K562 (cell line): ENCODE measurements around the gene PHLDA3. TPM values are rescaled to one million over a fixed set of nuclear protein-coding genes. Genes with fewer than 3 reads are reported as not detected.

Experiments used
- ATAC-seq: fragments of 200-7000 bp; cut with Tn5 transposase; 3 replicates; pipeline ENCODE4 v1.9.1; 2020; ENCODE audit warnings: moderate library complexity
- BruUV-seq: library from RNA; stranded (reverse); fragments of 400-500 nt; replicated peaks from 2 replicates; lab custom pipeline; 2021; lab: Mats Ljungman, UMichigan
- CTCF ChIA-PET: fragments of 300-600 bp; formaldehyde crosslinking; extraction: SDS; loops from one replicate; lab custom pipeline; 2021; ENCODE audit warnings: low intra/inter-chr PET ratio; lab: Yijun Ruan, JAX
- POLR2A ChIA-PET: fragments of 300-600, 350-650 bp; sonication (Branson Sonifier 250); formaldehyde crosslinking; extraction: SDS; loops from one replicate; lab custom pipeline; 2021; ENCODE audit warnings: antibody characterized with exemption, inconsistent platforms; lab: Yijun Ruan, JAX
- DNase-seq, 4 experiments: peaks; one replicate each; pipeline versions ENCODE4 v3.0.0 to v3.0.0-alpha.2; 2011 to 2018; ENCODE audit warnings: low spot score in 3 of 4, mixed read lengths in 3 of 4; ENCODE audit errors: extremely low read depth in 1 of 4
- FAIRE-seq: peaks from 2 replicates; lab custom pipeline; 2011; peaks lifted over from hg19 to GRCh38; lab: Jason Lieb, UNC
- H2AFZ ChIP-seq: 2 replicates; pipeline ENCODE4 v1.6.0; 2011; ENCODE audit warnings: low read depth, low read length, control low read depth, inconsistent platforms
- H3K27ac ChIP-seq: fragments of 200-600 bp; 3 replicates; pipeline ENCODE4 v1.8.0; 2011; ENCODE audit warnings: low read depth, mild to moderate bottlenecking, control low read depth, inconsistent platforms, low read length, moderate library complexity, mixed read lengths; ENCODE audit errors: extremely low read depth
- H3K27me3 ChIP-seq, 2 experiments: fragments of 300-600 bp in 1 of 2; 2 replicates in 1 of 2; 3 replicates in 1 of 2; pipeline versions ENCODE4 v1.6.0 to v1.8.0; 2011; ENCODE audit warnings: inconsistent platforms in 2 of 2, low read length in 2 of 2, mild to moderate bottlenecking in 1 of 2, mixed read lengths in 1 of 2, moderate library complexity in 1 of 2; ENCODE audit not compliant: control insufficient read depth in 2 of 2, insufficient read depth in 2 of 2
- H3K36me3 ChIP-seq: fragments of 300-600 bp; 3 replicates; pipeline ENCODE4 v1.8.0; 2011; ENCODE audit warnings: mild to moderate bottlenecking, low read length, inconsistent platforms; ENCODE audit not compliant: control insufficient read depth, insufficient read depth
- H3K4me1 ChIP-seq, 2 experiments: fragments of 200-600 bp in 1 of 2; replicated peaks in 1 of 2; 2 replicates in 1 of 2; 3 replicates in 1 of 2; pipeline versions ENCODE4 v1.5.1 to v1.8.0; 2011; ENCODE audit warnings: inconsistent platforms in 2 of 2, low read length in 2 of 2, mild to moderate bottlenecking in 1 of 2, mixed read lengths in 1 of 2, moderate library complexity in 1 of 2; ENCODE audit not compliant: control insufficient read depth in 2 of 2, insufficient read depth in 2 of 2
- H3K4me2 ChIP-seq: 2 replicates; pipeline ENCODE4 v1.6.1; 2011; ENCODE audit warnings: low read length, control low read depth, inconsistent platforms, mixed read lengths; ENCODE audit not compliant: insufficient read depth
- H3K4me3 ChIP-seq: fragments of 200-600 bp; sonication (generic), shearing (Covaris generic); 2 replicates; pipeline ENCODE4 v1.5.1; 2016; ENCODE audit warnings: control low read depth, inconsistent platforms
- H3K79me2 ChIP-seq: fragments of 200-600 bp; 3 replicates; pipeline ENCODE4 v1.8.0; 2011; ENCODE audit warnings: low read length, inconsistent platforms; ENCODE audit not compliant: control insufficient read depth, insufficient read depth
- H3K9ac ChIP-seq, 2 experiments: 2 replicates each; pipeline versions ENCODE4 v1.6.0 to v1.6.1; 2011; ENCODE audit warnings: low read depth in 2 of 2, low read length in 2 of 2, control low read depth in 1 of 2, inconsistent platforms in 1 of 2, mild to moderate bottlenecking in 1 of 2, mixed read lengths in 1 of 2; ENCODE audit not compliant: insufficient read depth in 1 of 2
- H3K9me1 ChIP-seq: one replicate; pipeline ENCODE4 v1.6.0; 2011; ENCODE audit warnings: inconsistent platforms, mild to moderate bottlenecking, low read length, moderate library complexity; ENCODE audit not compliant: control insufficient read depth, insufficient read depth
- H3K9me3 ChIP-seq: replicated peaks from 2 replicates; pipeline ENCODE4 v1.5.1; 2011; ENCODE audit warnings: low read depth, low read length, inconsistent platforms; ENCODE audit not compliant: control insufficient read depth, insufficient read depth
- H4K20me1 ChIP-seq: replicated peaks from 2 replicates; pipeline ENCODE4 v1.6.1; 2011; ENCODE audit warnings: low read length, inconsistent platforms, mixed read lengths; ENCODE audit not compliant: control insufficient read depth, insufficient read depth
- CREBBP ChIP-seq: IDR thresholded peaks from one replicate; pipeline ENCODE4 v1.6.1; 2012; ENCODE audit warnings: low read depth, mild to moderate bottlenecking, control low read depth, inconsistent platforms, low read length
- ELF4 ChIP-seq: fragments of 450-650 bp; formaldehyde crosslinking; IDR thresholded peaks from 2 replicates; pipeline ENCODE4 v1.4.0; 2022; ENCODE audit warnings: missing genetic modification characterization
- ETS2 ChIP-seq: IDR thresholded peaks from 2 replicates; pipeline ENCODE4 v1.6.1; 2016; ENCODE audit warnings: borderline replicate concordance, missing genetic modification characterization, mild to moderate bottlenecking, moderate library complexity, missing compliant biosample characterization; ENCODE audit not compliant: poor library complexity, severe bottlenecking
- EZH2 ChIP-seq: IDR thresholded peaks from 2 replicates; pipeline ENCODE4 v1.6.1; 2012; ENCODE audit warnings: low read depth, mild to moderate bottlenecking, inconsistent platforms, low read length, borderline replicate concordance
- HMG20B ChIP-seq: fragments of 250-450 bp; sonication (Bioruptor Pico); IDR thresholded peaks from 2 replicates; pipeline ENCODE4 v1.5.0; 2021; ENCODE audit warnings: mild to moderate bottlenecking
- IRF2 ChIP-seq: sonication (generic); formaldehyde crosslinking; IDR thresholded peaks from 2 replicates; pipeline ENCODE4 v1.8.1; 2022; ENCODE audit warnings: mild to moderate bottlenecking, missing genetic modification reagents
- MAFF ChIP-seq: IDR thresholded peaks from 2 replicates; pipeline ENCODE4 v1.6.1; 2012; ENCODE audit warnings: low read length, improper control_type of control experiment
- SRSF1 ChIP-seq: fragments of 200-400 bp; formaldehyde crosslinking; IDR thresholded peaks from 2 replicates; pipeline ENCODE4 v1.6.1; 2017; ENCODE audit warnings: mild to moderate bottlenecking, low read depth, low read length, moderate library complexity
- ZNF239 ChIP-seq: fragments of 250-450 bp; sonication (Bioruptor Pico); IDR thresholded peaks from 2 replicates; pipeline ENCODE4 v1.4.0; 2020; ENCODE audit warnings: mild to moderate bottlenecking
- ZNF263 ChIP-seq: sonication (generic); formaldehyde crosslinking; IDR thresholded peaks from 2 replicates; pipeline ENCODE4 v1.8.0; 2022; ENCODE audit warnings: mild to moderate bottlenecking, missing genetic modification reagents, borderline replicate concordance
- WGBS: fragments of 100-300 bp; shearing (Covaris generic); methylation state at CpG from one replicate; pipeline ENCODE4 v1.1.6; 2016; ENCODE audit warnings: low coverage, mixed read lengths; ENCODE audit not compliant: insufficient coverage; ENCODE audit errors: missing lambda C conversion rate; 5-methylcytosine and 5-hydroxymethylcytosine counted together
- in situ Hi-C: fragments of 300-500 bp; cut with MboI; formaldehyde crosslinking; loops from 4 replicates; pipeline ENCODE4 v1.15.0; 2018; ENCODE audit warnings: inconsistent platforms, mixed read lengths
- intact Hi-C: fragments of 100-400 bp; cut with micrococcal nuclease; formaldehyde crosslinking; loops from 2 replicates; pipeline ENCODE4 v1.14.2; 2022
- polyA plus RNA-seq, 8 experiments: library from polyadenylated mRNA; depleted of rRNA in 4 of 8; stranded (reverse) in 5 of 8; unstranded in 3 of 8; fragments of >200 nt; fragmentation: Nextera tagmentation in 2 of 8; fragmentation: Illumina TruSeq in 1 of 8; extraction: Ambion mirVana in 2 of 8; extraction: Trizol in 1 of 8; gene quantifications; 2 replicates each; pipeline versions ENCODE4 v1.2.1 to v1.2.3, GENCODE V29; 2011 to 2014; ENCODE audit warnings: inconsistent platforms in 1 of 8, missing spikeins in 1 of 8
- total RNA-seq, 7 experiments: library from RNA; depleted of rRNA in 6 of 7; stranded (reverse); fragments of >200 nt in 6 of 7; fragmentation: Illumina TruSeq in 2 of 7; extraction: Trizol in 2 of 7; gene quantifications; 2 replicates each; pipeline versions ENCODE4 v1.2.1 to v1.2.3, GENCODE V29; 2011 to 2021; ENCODE audit warnings: low replicate concordance in 1 of 7
- TF ChIP-seq, protein P1 (sequence below): fragments of 450-650 bp; IDR thresholded peaks from 2 replicates; pipeline ENCODE4 v1.6.1; 2016; ENCODE audit warnings: antibody characterized with exemption
- TF ChIP-seq, protein P2 (sequence below), 2 experiments: IDR thresholded peaks in 1 of 2; conservative IDR thresholded peaks in 1 of 2; 2 replicates each; pipeline ENCODE4 v1.6.1; 2016; ENCODE audit warnings: low read depth in 2 of 2, mild to moderate bottlenecking in 1 of 2, missing compliant biosample characterization in 1 of 2, missing genetic modification characterization in 1 of 2, moderate library complexity in 1 of 2
- TF ChIP-seq, protein P3 (sequence below): sonication (generic); IDR thresholded peaks from 2 replicates; pipeline ENCODE4 v1.6.1; 2016

PHLDA3 gene
- total and polyA plus RNA-seq, 9 of the 15 experiments (the other 6 are each of a cell fraction or from before 2014, with no cell fraction given), result 0.11 to 0.27 TPM; not detected in 7

GRCh38 chr1:201459052-201459451 lies 9.9 kb downstream of the PHLDA3 start:
- no peak for ATAC-seq
- TF ChIP-seq MAFF, result no peak
- TF ChIP-seq ELF4 (CRISPR knock-in tag), result no peak
- TF ChIP-seq IRF2, result no peak
- TF ChIP-seq ETS2 (tag), result no peak
- no peak for TF ChIP-seq EZH2
- TF ChIP-seq ZNF239 (CRISPR knock-in tag), result no peak
- TF ChIP-seq ZNF263 (CRISPR knock-in tag), result no peak
- no peak for TF ChIP-seq CREBBP
- TF ChIP-seq, protein P1, sequence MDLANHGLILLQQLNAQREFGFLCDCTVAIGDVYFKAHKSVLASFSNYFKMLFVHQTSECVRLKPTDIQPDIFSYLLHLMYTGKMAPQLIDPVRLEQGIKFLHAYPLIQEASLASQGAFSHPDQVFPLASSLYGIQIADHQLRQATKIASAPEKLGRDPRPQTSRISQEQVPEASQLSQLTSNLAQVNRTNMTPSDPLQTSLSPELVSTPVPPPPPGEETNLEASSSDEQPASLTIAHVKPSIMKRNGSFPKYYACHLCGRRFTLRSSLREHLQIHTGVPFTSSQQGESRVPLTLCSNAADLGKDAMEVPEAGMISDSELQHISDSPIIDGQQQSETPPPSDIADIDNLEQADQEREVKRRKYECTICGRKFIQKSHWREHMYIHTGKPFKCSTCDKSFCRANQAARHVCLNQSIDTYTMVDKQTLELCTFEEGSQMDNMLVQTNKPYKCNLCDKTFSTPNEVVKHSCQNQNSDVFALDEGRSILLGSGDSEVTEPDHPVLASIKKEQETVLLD, result no peak
- TF ChIP-seq HMG20B (CRISPR knock-in tag), result no peak
- TF ChIP-seq, protein P2, sequence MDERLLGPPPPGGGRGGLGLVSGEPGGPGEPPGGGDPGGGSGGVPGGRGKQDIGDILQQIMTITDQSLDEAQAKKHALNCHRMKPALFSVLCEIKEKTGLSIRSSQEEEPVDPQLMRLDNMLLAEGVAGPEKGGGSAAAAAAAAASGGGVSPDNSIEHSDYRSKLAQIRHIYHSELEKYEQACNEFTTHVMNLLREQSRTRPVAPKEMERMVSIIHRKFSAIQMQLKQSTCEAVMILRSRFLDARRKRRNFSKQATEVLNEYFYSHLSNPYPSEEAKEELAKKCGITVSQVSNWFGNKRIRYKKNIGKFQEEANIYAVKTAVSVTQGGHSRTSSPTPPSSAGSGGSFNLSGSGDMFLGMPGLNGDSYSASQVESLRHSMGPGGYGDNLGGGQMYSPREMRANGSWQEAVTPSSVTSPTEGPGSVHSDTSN (CRISPR knock-in tag; IDR thresholded peaks at IDR 0.05; ENCODE audit: low read depth), result no peak
- TF ChIP-seq, protein P2 (tag; conservative IDR thresholded peaks at IDR 0.05; ENCODE audit: low read depth), result no peak
- no peak for TF ChIP-seq SRSF1
- TF ChIP-seq, protein P3, sequence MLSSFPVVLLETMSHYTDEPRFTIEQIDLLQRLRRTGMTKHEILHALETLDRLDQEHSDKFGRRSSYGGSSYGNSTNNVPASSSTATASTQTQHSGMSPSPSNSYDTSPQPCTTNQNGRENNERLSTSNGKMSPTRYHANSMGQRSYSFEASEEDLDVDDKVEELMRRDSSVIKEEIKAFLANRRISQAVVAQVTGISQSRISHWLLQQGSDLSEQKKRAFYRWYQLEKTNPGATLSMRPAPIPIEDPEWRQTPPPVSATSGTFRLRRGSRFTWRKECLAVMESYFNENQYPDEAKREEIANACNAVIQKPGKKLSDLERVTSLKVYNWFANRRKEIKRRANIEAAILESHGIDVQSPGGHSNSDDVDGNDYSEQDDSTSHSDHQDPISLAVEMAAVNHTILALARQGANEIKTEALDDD, result no peak
- TF ChIP-seq, all 486 proteins: peak for 0
- ChIA-PET CTCF (no interaction called here), POLR2A (interaction anchor here (0.7 to 1.0 kb wide), 3 partner anchors 8 to 244 kb away, joined by 3 to 4 read pairs (median 3); no protein-coding TSS in a partner anchor)
- FAIRE-seq (no peak), DNase-seq (no peak)
- no peak overlapping the region for H3K27ac ChIP-seq
- H3K9ac ChIP-seq, result no peak overlapping the region
- no peaks in the 10 kb centered on the region for H3K9me3 ChIP-seq
- H3K27me3 ChIP-seq, result no peaks in the 10 kb centered on the region; a peak in 2 of 5 replicates
- no peaks in the 10 kb centered on the region for H3K36me3 ChIP-seq
- peaks cover 10 to 30% of the 10 kb centered on the region in 2 experiments for H3K4me1 ChIP-seq
- no peak overlapping the region for H2AFZ ChIP-seq
- H4K20me1 ChIP-seq, result no peaks in the 10 kb centered on the region
- in situ Hi-C loops, result no loop called here
- no peaks in the 10 kb centered on the region for H3K79me2 ChIP-seq
- no peaks in the 10 kb centered on the region for H3K9me1 ChIP-seq
- BruUV-seq, result no TSS peak
- H3K4me2 ChIP-seq, result no peak overlapping the region
- WGBS, result 23% methylated on average over 3 of the region's 3 CpGs
- intact Hi-C loops, result no loop called here
- no peak overlapping the region for H3K4me3 ChIP-seq
